Activated CD4-positive, alpha-beta T cell treated with anti-CD3 and anti-CD28 coated beads for 4 hours (primary cell): ENCODE data around the gene PTER.

Experiments used
- DNase-seq, 2 donors: peaks; one replicate each; pipeline ENCODE4 v3.0.0-alpha.2; 2020

PTER gene

DNA sequence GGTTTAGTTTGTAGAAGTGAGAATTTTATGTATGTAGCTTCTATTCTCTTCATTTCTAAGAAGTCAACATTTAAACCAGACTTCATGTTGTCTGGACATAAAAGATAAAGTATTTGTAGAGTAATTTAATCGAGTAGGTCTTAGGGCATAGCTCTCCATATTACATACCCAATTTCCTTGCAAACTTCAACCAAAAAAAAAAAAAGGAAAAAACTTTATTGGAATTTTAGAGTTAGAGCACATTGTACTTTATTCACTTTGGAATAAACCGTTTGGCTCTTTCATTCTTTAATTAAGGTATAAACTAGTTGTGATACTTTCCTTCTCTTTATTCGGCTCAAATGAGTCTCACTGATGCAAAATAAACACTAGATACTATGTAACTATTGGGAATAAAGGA, 36.0 kb downstream of the PTER start:
- DNase-seq = no peak

DNA sequence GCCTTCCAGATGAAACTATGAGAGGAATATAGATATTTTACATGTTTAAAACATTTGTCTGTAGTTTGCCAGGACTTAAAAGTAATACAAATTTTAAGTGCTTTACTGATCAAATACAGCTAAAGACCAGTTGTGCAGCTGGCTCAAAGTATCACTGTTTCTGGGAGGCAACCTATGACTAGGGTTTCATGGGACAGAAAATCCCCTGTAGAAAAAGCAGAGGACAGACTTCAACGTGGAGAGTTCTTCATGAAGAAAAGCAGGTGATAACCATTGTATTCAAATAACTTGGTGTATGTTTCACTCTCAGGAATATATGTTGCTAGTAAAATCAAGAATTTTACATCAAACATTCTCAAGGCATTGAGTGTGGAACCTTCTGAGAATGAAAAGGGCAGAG, 40.9 kb downstream of the PTER start:
- no peak for DNase-seq

DNA sequence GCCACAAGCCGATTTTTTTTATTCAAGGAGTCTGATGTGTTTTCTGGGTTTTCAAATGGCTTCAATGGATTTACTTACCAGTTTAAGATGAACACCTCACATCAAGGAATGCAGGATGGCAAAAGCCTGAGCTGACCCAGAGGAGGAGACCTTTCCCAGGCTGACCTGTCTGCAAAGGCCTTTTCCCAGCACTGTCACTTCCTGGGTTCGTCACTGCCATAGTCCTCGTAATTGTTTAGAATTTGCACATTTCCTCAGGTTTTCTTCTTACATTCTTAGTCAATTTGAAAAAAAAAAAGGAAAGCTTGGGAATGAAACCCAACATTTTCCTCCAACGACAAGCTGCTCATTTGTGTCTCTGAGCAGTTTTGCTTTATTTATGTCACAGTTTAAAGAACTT, 42.0 kb downstream of the PTER start:
- no peak for DNase-seq

DNA sequence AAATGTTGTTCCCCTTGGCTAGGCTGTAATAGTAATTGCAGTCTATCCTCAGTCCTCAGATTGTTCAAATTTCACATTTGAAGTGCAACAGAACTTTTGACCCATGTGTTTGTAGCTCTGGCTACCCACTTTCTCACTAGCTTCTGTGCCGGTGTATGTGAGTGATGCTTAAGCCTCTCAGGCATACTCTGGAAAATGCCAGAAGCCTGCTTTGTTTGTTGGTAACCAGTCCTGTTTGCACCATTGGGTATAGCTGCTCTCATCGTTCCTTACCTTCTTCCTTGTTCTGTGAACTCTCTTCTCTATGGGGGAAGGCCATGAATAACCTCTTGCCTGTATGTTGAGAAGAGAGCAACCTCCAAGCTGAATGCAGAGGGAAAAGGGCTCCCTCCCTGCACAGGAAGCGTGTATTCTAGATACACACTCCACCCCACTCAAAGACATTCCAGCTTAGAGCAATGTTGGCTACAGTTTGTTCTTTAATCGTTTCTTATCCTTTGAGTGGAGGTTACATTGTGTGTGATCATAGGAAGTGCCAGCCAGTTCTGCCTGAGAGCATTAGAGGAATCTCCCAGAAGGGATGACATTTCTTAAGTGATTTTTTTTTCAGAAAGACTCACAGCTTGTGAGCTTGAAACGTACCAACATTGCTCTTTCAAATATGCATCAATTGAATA, 44.4 kb downstream of the PTER start:
- DNase-seq = no peak

DNA sequence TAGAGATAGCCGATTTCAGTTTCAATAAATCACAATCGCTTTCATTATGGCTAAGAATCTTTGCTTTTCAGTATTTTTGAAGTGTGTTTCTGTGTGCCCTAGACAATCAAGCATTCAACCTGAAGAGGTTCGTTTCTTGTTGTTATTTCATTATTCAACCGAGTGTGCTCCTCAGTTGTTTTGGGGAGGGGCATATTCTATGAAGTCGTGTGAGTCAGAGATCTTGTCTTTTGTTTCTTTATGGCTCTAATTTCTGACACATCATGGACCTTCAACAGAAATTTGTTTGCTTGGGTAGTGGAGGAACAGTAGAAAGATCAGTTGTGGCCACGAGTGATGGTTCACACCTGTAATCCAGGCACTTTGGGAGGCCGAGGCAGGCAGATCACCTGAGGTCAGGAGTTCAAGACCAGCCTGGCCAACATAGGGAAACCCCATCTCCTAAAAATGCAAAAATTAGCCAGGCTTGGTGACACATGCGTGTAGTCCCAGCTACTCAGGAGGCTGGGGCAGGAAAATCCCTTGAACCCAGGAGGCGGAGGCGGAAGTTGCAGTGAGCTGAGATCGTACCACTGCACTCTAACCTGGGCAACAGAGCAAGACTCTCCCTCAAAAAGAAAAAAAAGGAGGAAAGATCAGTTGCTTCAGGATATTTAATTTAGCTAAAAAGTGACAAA, 46.6 kb downstream of the PTER start:
- DNase-seq = no peak

DNA sequence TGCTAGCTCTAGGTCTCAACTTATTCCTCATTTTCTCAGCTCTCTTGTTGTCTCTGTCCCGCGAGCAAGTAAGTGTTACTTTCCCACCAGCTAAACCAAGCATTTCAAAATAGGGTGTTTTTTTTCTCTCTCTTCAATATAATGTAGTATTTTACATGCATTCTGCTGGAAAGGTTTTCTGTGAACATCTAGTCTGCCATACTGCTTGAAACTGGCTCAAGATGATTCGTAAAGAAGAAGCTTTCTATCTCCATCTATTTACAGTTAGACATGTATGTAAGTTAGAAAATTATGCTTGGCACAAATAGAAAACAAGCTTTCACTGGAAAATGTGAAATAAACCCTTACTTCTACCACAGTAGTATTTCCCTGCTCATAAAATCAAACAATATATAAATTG, 53.7 kb downstream of the PTER start:
- DNase-seq = no peak

DNA sequence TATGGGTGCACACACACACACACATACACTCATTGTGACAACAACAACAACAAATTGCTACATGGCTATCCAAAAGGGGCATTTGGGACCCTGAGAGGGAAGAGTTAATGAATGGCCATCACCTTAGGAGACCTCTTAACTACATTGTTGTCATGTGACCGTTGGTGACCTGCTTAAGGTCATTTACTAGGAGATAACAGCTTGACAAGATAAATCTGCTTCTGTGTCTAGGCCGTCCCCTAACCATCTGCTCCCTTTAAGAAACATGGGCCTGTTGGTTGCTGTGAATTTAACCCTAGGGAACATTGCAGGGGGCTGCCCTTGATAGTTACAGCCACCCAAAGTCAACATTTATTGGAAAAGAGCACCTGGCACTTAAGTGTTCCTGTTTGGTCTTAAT, 55.1 kb downstream of the PTER start:
- no peak for DNase-seq

DNA sequence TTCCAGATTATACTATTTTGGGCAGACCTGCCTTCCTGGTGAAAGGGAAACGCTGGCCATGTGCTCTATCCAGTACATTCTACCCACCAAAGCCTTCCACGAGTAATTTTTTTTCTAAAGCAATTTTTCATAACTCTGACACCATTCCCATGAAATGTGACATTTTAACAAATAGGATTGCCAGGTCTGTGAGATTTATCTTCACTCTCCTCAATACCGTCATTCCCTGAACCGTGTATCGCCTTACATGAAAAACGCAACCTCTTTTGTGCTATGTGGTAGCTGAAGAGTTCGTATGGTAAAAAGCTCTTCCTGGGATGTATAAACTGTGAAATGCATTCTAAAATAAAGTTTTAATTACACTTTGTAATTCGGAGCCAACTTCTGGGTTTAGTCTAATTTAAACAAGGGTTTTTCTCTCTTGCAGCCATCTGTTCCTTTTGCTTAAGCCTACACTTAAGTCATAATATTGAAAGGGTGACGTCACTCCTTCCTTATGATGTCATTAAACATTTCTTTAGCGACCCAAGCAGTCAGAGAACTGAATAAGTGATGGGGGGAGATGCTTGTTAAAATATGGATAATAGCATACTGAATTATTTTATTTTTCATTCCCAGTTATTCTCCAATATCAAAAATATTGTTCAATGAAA, 57.2 kb downstream of the PTER start:
- no peak for DNase-seq

DNA sequence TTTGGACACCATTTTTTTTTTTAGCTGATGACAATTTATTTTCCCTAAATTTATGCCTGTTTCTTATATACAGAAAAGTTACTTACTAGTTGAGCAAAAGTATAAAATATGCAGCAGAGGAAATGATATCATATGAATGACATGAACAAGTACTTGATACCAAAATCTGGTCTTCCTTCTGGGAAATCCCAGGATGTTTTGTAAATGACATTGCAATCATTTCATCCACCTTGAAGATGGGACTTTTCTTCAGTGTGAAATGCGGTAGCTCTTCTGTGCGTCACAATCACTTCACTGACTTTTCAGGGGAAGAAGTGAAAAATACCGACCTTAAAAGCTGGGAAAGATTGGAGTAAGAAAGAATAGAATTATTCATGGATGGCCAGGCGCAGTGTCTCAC, 61.1 kb downstream of the PTER start:
- DNase-seq = no peak

DNA sequence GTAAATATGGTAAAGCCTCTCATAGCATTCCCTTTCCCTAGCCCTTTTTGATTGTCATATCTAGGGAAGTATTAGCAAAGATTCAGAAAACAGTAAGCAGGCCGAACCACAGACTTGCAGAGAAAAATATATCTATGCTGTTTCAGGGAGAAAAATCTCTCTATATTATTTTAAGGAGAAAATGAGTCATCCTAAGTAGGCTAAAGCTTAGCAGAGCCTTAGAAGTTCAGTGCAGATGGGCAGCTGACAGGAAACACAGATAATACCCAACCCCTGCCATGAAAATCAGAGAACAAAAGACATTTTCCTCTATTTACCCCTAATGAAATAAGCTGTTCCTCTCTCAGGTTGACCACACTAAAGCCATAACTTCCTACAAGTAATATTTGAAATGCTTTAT, 68.4 kb downstream of the PTER start:
- DNase-seq = no peak

DNA sequence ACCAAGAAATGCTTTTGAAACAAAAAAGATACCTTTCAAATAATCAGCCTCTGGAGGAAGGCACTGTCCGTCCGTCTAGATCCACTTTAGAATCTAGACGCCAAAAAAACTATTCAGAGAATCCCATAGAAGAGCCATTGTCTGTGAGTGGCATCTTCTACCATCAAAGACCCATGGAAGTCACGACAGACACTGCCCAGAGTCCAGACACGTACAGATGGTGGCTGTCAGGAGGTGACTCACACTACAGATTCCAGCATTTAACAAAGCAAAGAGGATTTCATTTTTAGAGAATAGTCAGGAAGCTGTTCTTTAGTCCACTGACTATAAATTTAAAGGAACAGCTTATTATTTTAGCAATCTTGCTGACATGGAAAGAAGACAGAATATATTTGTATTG, 73.2 kb downstream of the PTER start:
- DNase-seq = no peak

DNA sequence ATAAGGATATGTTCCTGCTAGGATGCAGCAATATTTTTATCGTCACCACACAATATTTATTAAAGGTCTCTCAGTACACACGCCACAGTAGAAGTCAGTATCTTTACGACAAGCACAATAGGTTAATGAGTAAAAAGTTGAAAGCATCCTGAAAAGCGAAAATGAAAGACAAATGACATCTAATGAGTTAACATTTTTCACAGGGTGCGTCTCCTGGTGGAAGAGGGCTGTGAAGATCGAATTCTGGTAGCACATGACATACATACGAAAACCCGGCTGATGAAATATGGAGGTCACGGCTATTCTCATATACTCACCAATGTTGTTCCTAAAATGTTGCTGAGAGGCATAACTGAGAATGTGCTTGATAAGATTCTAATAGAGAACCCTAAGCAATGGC, 74.0 kb downstream of the PTER start:
- DNase-seq = no peak

DNA sequence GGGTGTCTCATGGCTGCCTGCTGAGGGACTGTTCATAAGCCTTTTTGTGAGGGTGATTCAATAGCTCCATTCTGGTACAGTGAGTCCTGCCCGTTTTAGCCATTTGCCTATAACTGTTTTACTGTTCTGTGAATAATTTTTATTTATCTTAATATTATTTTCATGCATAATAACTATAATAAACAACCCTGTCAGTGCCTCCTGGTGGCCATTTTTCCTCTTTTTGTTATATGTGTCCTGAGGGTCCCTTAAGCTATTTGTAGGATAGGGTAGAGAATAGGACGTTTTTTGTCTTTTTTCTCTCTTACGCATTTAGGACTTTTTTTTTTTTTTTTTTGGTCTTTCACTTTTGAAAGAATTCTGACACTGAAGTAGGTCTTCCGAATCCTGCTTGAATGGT, 82.0 kb downstream of the PTER start:
- DNase-seq = no peak

DNA sequence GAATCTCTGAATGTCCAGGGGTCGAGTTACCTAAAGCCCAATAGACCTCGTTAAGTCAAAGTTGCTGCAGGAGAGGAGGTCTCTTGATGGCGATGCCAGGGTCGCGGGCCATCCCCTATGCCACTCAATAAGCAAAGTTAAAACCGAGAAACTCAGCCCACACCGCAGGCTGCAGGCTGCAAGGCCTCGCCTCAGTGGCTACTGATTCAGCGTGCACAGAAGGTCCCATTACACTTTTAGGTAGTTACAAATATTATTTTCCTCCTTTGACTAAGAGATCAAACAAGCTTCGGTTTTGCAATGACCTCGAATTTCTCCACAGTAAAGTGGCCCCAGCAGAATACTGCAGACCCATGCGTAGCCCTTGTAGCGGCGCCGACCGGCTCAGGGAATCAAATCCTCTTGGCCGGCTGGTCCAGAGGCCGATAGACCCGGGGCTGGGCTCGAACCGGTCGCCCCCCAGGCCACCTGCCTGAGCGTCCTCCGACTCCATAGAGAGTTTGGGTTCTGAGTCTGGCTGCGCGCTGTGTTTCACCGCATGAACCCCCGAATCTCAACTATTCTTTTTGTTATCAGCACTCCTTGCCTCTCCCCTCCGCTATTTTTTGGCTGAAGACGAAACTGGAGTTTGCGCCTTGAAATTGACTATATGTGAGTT, 82.6 kb downstream of the PTER start:
- no peak for DNase-seq

DNA sequence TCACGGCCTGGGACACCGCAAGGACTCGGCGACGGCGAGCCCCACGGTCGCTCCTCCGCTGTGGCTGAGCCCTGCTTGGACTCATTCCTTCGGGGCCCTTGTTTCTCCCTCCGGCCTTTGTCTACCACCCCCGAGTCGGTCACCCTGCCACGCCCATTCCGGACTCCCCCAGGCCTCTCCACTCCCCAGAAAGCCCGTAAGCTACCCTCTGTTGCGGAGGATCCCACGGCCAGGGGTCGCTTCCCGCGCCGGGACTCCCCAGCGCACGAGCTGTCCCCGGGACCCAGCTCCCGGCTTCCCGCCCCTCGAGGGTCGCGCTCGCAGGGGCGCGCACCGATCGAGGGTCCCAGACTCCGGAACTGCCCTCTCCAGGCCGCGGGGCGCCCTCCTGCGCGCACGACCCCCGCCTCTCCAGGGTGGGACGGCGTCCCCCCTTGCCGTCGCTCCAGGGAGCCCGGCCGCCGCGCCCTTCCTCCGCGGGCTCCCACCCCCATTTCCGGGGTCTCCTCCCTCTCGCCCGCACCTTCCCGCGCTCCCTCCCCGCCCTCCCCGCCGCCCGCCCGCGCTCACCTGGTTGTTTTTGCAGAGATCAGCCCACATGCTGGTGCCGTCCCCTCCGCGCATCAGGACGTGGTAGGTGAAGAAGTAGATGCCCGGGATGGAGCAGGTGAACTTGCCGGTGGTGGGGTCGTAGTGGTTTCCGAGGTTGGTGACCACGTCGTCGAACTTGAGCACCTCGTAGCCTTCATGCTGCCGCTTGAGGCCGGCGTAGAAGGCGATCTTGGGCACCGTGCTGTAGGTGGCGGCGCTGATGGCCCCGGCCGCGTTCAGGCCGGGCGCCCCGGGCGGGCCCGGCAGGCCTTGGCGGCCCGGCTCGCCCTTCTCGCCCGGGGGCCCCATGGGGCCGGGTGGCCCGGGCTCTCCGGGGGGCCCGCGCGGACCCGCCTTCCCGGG, 83.4 kb downstream of the PTER start:
- no peak for DNase-seq

DNA sequence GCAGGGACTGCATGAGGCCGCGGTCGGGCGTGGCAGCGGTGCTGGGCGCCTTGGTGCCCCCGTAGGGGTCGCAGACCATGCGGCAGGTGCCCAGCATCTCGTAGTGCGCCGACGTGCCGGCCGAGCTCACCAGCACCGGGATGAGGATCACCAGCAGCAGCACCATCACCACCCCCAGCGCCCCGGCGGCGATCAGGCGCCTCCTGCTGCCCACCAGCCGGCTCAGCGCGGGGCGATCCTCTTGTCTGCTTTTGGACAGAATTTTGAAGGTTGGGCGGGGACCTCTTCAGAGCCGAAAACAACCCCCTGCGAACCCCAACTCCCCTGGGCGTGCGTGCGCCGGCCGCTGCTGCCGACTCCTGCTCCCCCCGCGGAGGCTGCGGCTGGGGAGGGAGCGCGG, 84.1 kb downstream of the PTER start:
- peak in 1 of 2 donors; percentile 3 for DNase-seq

DNA sequence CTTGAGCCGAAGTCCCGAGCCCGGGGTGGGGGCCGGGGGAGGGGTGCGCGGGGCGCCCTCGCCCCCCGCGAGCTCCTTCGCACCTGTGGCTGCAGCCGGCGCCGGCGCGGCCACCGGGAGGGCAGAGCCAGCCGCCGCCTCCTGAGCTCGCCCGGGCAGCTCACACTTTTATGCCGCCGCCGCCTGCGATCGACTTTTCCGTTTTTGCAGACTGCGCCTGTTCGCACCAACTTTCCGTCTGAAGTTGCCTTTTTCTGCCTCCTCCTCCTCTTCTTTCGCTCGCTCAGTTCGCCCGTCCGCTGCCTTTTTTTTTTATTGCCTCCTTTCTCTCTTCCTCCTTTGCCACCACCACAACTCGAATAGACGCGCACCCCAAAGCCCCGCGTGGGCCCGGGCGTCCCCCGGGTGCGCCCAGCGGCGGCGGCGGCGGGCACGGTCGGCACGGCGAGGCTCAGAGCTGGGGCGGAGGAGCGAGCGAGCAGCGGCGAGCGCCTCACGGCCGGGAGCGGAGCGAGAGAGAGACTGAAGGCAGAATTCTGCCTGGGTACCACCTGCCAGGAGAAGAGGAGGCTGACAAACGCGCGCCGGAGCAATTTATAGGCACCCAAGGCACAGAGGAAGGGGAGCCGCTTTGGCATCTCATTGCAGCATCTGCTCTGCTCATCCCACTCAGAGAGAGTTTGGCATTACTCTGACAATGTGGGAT, 84.7 kb downstream of the PTER start, which contains the start of gene C1QL3:
Gene C1QL3 (minus strand): TSS at position 569 of the 706 bp plus-strand sequence. CDS start 814 bp downstream, outside the sequence.
- no peak for DNase-seq

DNA sequence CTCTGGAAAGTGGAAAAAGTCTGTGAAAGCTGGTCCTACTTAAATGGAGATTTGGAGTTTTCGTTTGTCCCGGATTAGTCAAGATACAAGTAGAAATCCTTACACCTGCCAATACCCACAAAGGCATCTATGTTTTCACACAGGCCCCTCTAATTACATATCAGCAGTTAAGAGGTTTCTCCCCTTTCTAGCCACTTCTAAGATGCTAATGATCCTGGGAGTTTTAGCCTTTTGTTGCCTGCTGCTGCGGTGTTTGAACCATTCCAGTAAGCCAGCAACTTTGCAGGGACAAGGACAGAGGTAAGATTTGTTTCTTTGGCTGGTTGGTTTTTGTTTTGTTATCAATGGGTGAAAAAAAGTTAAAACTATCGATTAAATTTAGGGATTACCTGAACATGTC, 90.6 kb downstream of the PTER start:
- no peak for DNase-seq

DNA sequence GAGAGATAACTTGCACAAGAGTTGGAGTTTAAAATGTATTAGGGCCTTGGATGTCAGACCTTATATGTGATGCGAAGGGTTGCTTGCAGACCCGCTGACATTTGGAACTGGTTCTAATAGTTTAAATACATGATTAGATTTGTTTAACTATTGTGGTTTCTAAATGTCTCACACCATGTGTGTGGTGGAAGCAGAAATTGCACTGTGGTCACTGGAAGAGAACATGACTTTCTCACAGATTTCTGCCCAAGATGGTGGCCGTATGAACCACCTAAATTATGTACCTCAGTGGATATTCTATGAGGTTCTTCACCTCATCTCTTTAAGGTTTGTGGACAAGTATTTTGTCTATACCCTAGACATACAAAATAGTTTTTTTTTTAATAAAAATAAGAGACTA, 93.0 kb downstream of the PTER start:
- DNase-seq = no peak

DNA sequence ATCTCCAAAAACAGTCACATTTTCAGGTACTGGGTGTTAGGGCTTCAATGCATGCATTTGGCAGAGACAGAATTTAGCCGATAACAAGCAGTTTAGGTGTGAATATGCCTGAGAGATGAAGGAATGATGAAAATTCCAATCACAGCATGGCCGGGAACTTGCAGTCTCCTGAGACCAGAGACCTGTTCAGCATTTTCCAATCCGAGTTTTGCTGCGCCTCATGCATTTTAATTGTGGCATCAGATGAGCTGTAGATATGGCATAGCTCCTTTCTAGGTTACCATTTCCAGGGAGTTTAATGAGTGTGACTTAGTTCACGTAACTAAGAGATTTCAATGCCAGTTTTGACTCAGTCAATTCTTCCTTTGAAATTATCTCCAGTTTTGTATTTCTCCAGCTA, 99.3 kb downstream of the PTER start:
- no peak for DNase-seq

DNA sequence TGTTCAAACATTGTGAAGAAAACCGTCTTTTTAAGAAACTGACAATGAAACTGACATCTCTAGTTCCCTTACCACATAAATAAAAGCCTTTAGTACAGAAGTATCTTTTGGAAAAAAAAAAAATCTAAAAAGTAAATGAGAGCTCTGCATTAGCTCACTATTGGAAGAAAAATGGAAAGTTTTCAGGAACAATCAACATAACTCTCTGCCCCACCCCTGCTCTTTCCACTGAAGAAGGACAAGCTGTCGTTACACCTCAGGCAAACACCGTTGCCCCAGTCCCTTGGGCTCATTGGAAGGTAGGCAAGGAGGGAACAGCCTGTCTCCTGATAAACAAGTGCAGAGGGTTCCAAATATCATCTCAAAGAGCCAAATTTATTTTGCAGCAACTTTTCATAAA, 107.3 kb downstream of the PTER start:
- no peak for DNase-seq

DNA sequence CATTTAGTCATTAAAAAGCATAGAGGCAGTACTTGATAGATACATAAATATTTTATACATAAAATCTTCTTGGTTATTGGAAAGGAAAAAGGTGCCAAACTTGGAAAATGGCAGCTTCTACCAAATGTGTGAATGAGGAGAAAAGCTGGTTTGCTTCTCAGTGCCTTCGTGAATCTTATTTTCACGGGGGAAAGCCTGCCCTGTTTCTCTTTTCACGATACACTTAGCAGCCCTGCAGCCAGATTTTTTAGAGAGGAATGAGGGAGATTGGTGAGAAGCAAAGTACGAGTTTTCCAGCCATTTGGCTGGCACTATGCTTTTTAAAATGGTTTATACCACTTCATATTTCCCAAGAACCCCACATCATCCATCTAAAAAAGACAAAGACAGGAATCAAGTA, 107.8 kb downstream of the PTER start:
- no peak for DNase-seq
